Lung (tissue), 12 donors: ENCODE results near the gene CBLB. TPM values are rescaled to one million over a fixed set of nuclear protein-coding genes. Genes with fewer than 3 reads are reported as not detected.
A peak's percentile ranks its signal among the peaks of the same experiment; 100 is the strongest.

Source experiments
- ATAC-seq: fragments of 200-7000 bp; cut with Tn5 transposase; one replicate; pipeline ENCODE4 v1.9.1; 2020; ENCODE audit warnings: moderate number of reproducible peaks; ENCODE audit not compliant: insufficient read depth, low FRiP score
- DNase-seq, 3 donors: peaks; one replicate each; pipeline ENCODE4 v3.0.0-alpha.2; 2013 to 2017
- H3K27ac ChIP-seq, 2 donors: one replicate each; pipeline ENCODE4 v1.5.1; 2013; ENCODE audit warnings: mild to moderate bottlenecking in 2 of 2, moderate library complexity in 2 of 2, control low read depth in 1 of 2, inconsistent platforms in 1 of 2, low read depth in 1 of 2, low read length in 1 of 2
- H3K27me3 ChIP-seq, 3 donors: one replicate each; pipeline ENCODE4 v1.5.1; 2013; ENCODE audit warnings: low read length in 2 of 3; ENCODE audit not compliant: control insufficient read depth in 3 of 3, insufficient read depth in 3 of 3
- H3K36me3 ChIP-seq, 4 donors: one replicate each; pipeline ENCODE4 v1.5.1; 2013; ENCODE audit warnings: low read length in 4 of 4, mild to moderate bottlenecking in 1 of 4, moderate library complexity in 1 of 4; ENCODE audit not compliant: control insufficient read depth in 4 of 4, insufficient read depth in 4 of 4
- H3K4me1 ChIP-seq, 5 donors: one replicate each; pipeline ENCODE4 v1.5.1; 2013; ENCODE audit warnings: low read length in 5 of 5, mild to moderate bottlenecking in 2 of 5, moderate library complexity in 1 of 5; ENCODE audit not compliant: control insufficient read depth in 5 of 5, insufficient read depth in 5 of 5
- H3K4me3 ChIP-seq: one replicate; pipeline ENCODE4 v1.5.1; 2013; ENCODE audit warnings: mild to moderate bottlenecking, control low read depth, moderate library complexity
- H3K9ac ChIP-seq, 2 donors: one replicate each; pipeline ENCODE4 v1.5.1; 2013; ENCODE audit warnings: low read length in 2 of 2, control low read depth in 1 of 2; ENCODE audit not compliant: insufficient read depth in 1 of 2
- H3K9me3 ChIP-seq, 4 donors: one replicate each; pipeline ENCODE4 v1.5.1; 2013; ENCODE audit warnings: low read length in 3 of 4, mild to moderate bottlenecking in 1 of 4, moderate library complexity in 1 of 4; ENCODE audit not compliant: control insufficient read depth in 4 of 4, insufficient read depth in 3 of 4
- CTCF ChIP-seq: IDR thresholded peaks from 2 replicates; pipeline ENCODE4 v1.5.1; 2012; ENCODE audit warnings: mild to moderate bottlenecking; ENCODE audit errors: control extremely low read depth, extremely low read depth
- WGBS, 2 donors: extraction: QIAGEN DNeasy Blood & Tissue Kit; methylation state at CpG; one replicate each; pipeline ENCODE4 v1.1.7; 2013; 5-methylcytosine and 5-hydroxymethylcytosine counted together
- polyA plus RNA-seq, 2 donors: library from polyadenylated mRNA; stranded (reverse); fragments of 200-250 nt; gene quantifications; one replicate each; pipeline ENCODE4 v1.2.1, GENCODE V29; 2013
- total RNA-seq, 2 donors: library from RNA; depleted of rRNA in 1 of 2; stranded (reverse); fragments of >200 nt in 1 of 2; gene quantifications; one replicate each; pipeline ENCODE4 v1.2.1, GENCODE V29; 2014 to 2021
- donor health status: control.
- donor health status: control.
- donor health status: Bipolar disorder and iron deficiency.
- donor health status: healthy.
- donor health status: DM: yes; HTN: yes; CAD: no.

CBLB gene
- total and polyA plus RNA-seq, 4 donors = 7.2 to 124 (median 24.6) TPM

- no peak overlapping the region for H3K27ac ChIP-seq
- TF ChIP-seq CTCF = no peak
- H3K27me3 ChIP-seq = no peaks in the 10 kb centered on the region
- 85 to 92% methylated on average over 2 of the region's 2 CpGs for WGBS, 2 donors
- H3K4me3 ChIP-seq = no peak overlapping the region
- peaks cover 0 to 2% (median 0%) of the 10 kb centered on the region in 4 donors for H3K9me3 ChIP-seq
- H3K36me3 ChIP-seq = peaks cover 0 to 8% (median 4%) of the 10 kb centered on the region in 4 donors
- no peak overlapping the region for H3K9ac ChIP-seq
- ATAC-seq (no peak), DNase-seq (no peak)
- peaks cover 0 to 15% (median 0%) of the 10 kb centered on the region in 5 donors for H3K4me1 ChIP-seq
Observed at GRCh38 chr3:105772635-105773034, 96.2 kb downstream of the CBLB start.

GRCh38 chr3:105771392-105771791, 97.4 kb downstream of the CBLB start:
- no peak overlapping the region for H3K27ac ChIP-seq
- no peak overlapping the region for H3K9ac ChIP-seq
- peaks cover 0 to 16% (median 0%) of the 10 kb centered on the region in 5 donors for H3K4me1 ChIP-seq
- no peaks in the 10 kb centered on the region for H3K27me3 ChIP-seq
- H3K4me3 ChIP-seq = no peak overlapping the region
- peaks cover 0 to 8% (median 4%) of the 10 kb centered on the region in 4 donors for H3K36me3 ChIP-seq
- ATAC-seq = no peak
- TF ChIP-seq CTCF = no peak
- H3K9me3 ChIP-seq = no peaks in the 10 kb centered on the region
- 90 to 97% methylated on average over 1 of the region's 1 CpG for WGBS, 2 donors
- no peak for DNase-seq

- peaks cover 0 to 16% (median 0%) of the 10 kb centered on the region in 5 donors for H3K4me1 ChIP-seq
- H3K36me3 ChIP-seq = peaks cover 0 to 5% (median 3%) of the 10 kb centered on the region in 4 donors
- no peaks in the 10 kb centered on the region for H3K9me3 ChIP-seq
- ATAC-seq = no peak
- no peaks in the 10 kb centered on the region for H3K27me3 ChIP-seq
- H3K4me3 ChIP-seq = no peak overlapping the region
- peak overlapping the region in 1 of 2 donors; percentile 43 for H3K27ac ChIP-seq
- no peak for DNase-seq
- no peak for TF ChIP-seq CTCF
- peak overlapping the region in 1 of 2 donors; percentile 3 for H3K9ac ChIP-seq
- WGBS, 2 donors = 92 to 95% methylated on average over 4 of the region's 4 CpGs
Observed at GRCh38 chr3:105770410-105770809, 98.4 kb downstream of the CBLB start.

GRCh38 chr3:105767776-105768175, 101.0 kb downstream of the CBLB start:
- Histone ChIP-seq H3K4me3 (no peak overlapping the region), H3K27ac (peak overlapping the region in 1 of 2 donors; percentile 9), H3K36me3 (peaks cover 1 to 8% (median 6%) of the 10 kb centered on the region in 4 donors), H3K9me3 (peaks cover 0 to 2% (median 0%) of the 10 kb centered on the region in 4 donors), H3K27me3 (no peaks in the 10 kb centered on the region), H3K9ac (no peak overlapping the region), H3K4me1 (peaks cover 0 to 15% (median 0%) of the 10 kb centered on the region in 5 donors)
- no peak for DNase-seq
- no peak for TF ChIP-seq CTCF
- ATAC-seq = no peak
